Measurements from ENCODE around the gene NFIA.

Gene NFIA

GRCh38 chr1:61088163-61088974 lies 6.0 kb downstream of the NFIA start:
- no peak overlapping the region for H3K4me3 ChIP-seq (ENCODE audit: low read depth, low read length)
- ChIA-PET POLR2A (interaction anchor here (0.6 to 1.1 kb wide), 2 partner anchors 10 to 12 kb away, joined by 3 read pairs; no protein-coding TSS in a partner anchor), CTCF (interaction anchor here (0.6 kb wide), 3 partner anchors 8 to 254 kb away, joined by 3 to 4 read pairs (median 3); no protein-coding TSS in a partner anchor)
- H3K27ac ChIP-seq (ENCODE audit: extremely low read depth, low read depth, low read length): no peak overlapping the region
- H3K36me3 ChIP-seq (ENCODE audit: control insufficient read depth in 2 of 2, insufficient read depth in 1 of 2, low read length in 2 of 2): peaks cover 0 to 18% of the 10 kb centered on the region in 2 experiments; a peak in 1 of 3 replicates
- peaks cover 20% of the 10 kb centered on the region for H3K4me1 ChIP-seq (ENCODE audit: control insufficient read depth, insufficient read depth, low read length)
- H3K9me3 ChIP-seq (ENCODE audit: control insufficient read depth, insufficient read depth, low read depth, low read length): no peaks in the 10 kb centered on the region
- TF ChIP-seq ZNF302 (tag by site-specific recombination; IDR thresholded peaks at IDR 0.05; ENCODE audit: low read depth): no peak
- TF ChIP-seq ZBTB26 (tag by site-specific recombination; optimal IDR thresholded peaks at IDR 0.05): no peak
- no peak for TF ChIP-seq FEZF1 (tag by site-specific recombination; IDR thresholded peaks at IDR 0.05)
- no peak for TF ChIP-seq ZNF677 (tag by site-specific recombination; IDR thresholded peaks at IDR 0.05)
- TF ChIP-seq ZNF692 (tag by site-specific recombination; IDR thresholded peaks at IDR 0.05): no peak

GRCh38 chr1:61089338-61089737 lies 7.0 kb downstream of the NFIA start:
- TF ChIP-seq ZNF362 (tag by site-specific recombination; IDR thresholded peaks at IDR 0.05) (peak; percentile 86), ZNF654 (tag by site-specific recombination; IDR thresholded peaks at IDR 0.05; ENCODE audit: low read depth) (no peak), ZNF777 (tag by site-specific recombination; IDR thresholded peaks at IDR 0.05; ENCODE audit: borderline replicate concordance) (no peak), ZBTB6 (tag by site-specific recombination; IDR thresholded peaks at IDR 0.05) (no peak), SCRT1 (tag by site-specific recombination; IDR thresholded peaks at IDR 0.05; ENCODE audit: borderline replicate concordance) (0 out of 2 replicates have a peak, but pooled peaks have one; percentile 26)
- ChIA-PET CTCF (interaction anchor here (0.6 to 0.7 kb wide), 2 partner anchors 59 to 110 kb away, joined by 3 read pairs; no protein-coding TSS in a partner anchor), POLR2A (interaction anchor here (1.1 kb wide), 1 partner anchor 11 kb away, joined by 3 read pairs; no protein-coding TSS in a partner anchor)
- H3K9me3 ChIP-seq (ENCODE audit: control insufficient read depth, insufficient read depth, low read depth, low read length): no peaks in the 10 kb centered on the region
- no peak overlapping the region for H3K4me3 ChIP-seq (ENCODE audit: low read depth, low read length)
- H3K27ac ChIP-seq (ENCODE audit: extremely low read depth, low read depth, low read length): no peak overlapping the region
- H3K36me3 ChIP-seq (ENCODE audit: control insufficient read depth in 2 of 2, insufficient read depth in 1 of 2, low read length in 2 of 2): peaks cover 0 to 18% of the 10 kb centered on the region in 2 experiments; a peak in 1 of 3 replicates
- H3K4me1 ChIP-seq (ENCODE audit: control insufficient read depth, insufficient read depth, low read length): peaks cover 28% of the 10 kb centered on the region

- peaks cover 32% of the 10 kb centered on the region for H3K4me1 ChIP-seq (ENCODE audit: control insufficient read depth, insufficient read depth, low read length)
- CTCF ChIA-PET: interaction anchor here (0.7 kb wide), 1 partner anchor 58 kb away, joined by 3 read pairs; no protein-coding TSS in a partner anchor
- no peaks in the 10 kb centered on the region for H3K9me3 ChIP-seq (ENCODE audit: control insufficient read depth, insufficient read depth, low read depth, low read length)
- POLR2A ChIA-PET: no interaction called here
- H3K36me3 ChIP-seq (ENCODE audit: control insufficient read depth in 2 of 2, insufficient read depth in 1 of 2, low read length in 2 of 2): peaks cover 0 to 18% of the 10 kb centered on the region in 2 experiments; a peak in 1 of 3 replicates
- H3K27ac ChIP-seq (ENCODE audit: extremely low read depth, low read depth, low read length): no peak overlapping the region
- no peak overlapping the region for H3K4me3 ChIP-seq (ENCODE audit: low read depth, low read length)
- TF ChIP-seq RBAK (tag by site-specific recombination; IDR thresholded peaks at IDR 0.05): no peak
- TF ChIP-seq ZEB2 (tag by site-specific recombination; IDR thresholded peaks at IDR 0.05): no peak
- TF ChIP-seq ZNF639 (tag by site-specific recombination; IDR thresholded peaks at IDR 0.05): no peak
- no peak for TF ChIP-seq INSM2 (tag by site-specific recombination; IDR thresholded peaks at IDR 0.05)
- no peak for TF ChIP-seq ZNF610 (tag by site-specific recombination; IDR thresholded peaks at IDR 0.05; ENCODE audit: borderline replicate concordance)
- no peak for TF ChIP-seq ZNF311 (tag by site-specific recombination; IDR thresholded peaks at IDR 0.05; ENCODE audit: borderline replicate concordance)
- no peak for TF ChIP-seq MZF1 (tag by site-specific recombination; IDR thresholded peaks at IDR 0.05; ENCODE audit: borderline replicate concordance)
- TF ChIP-seq YY1 (tag by site-specific recombination; IDR thresholded peaks at IDR 0.05): no peak
- TF ChIP-seq ZNF621 (tag by site-specific recombination; IDR thresholded peaks at IDR 0.05): no peak
- TF ChIP-seq ZNF558 (tag by site-specific recombination; IDR thresholded peaks at IDR 0.05): no peak
- TF ChIP-seq ZNF24 (tag by site-specific recombination; IDR thresholded peaks at IDR 0.05): no peak
- TF ChIP-seq ZSCAN16 (tag by site-specific recombination; IDR thresholded peaks at IDR 0.05): no peak
Measured at GRCh38 chr1:61089741-61090140, 7.4 kb downstream of the NFIA start.

All from HEK293 (cell line).